ENCODE data around the gene DHRS7B. TPM values are rescaled to one million over a fixed set of nuclear protein-coding genes. Genes with fewer than 3 reads are reported as not detected.
"Not testable (repeated sequence)": the region's sequence is repeated elsewhere in the genome, so short reads cannot be mapped to it uniquely, and the experiment has no call there.

The DHRS7B gene
- total RNA-seq, 1 experiment from 2014 or later, result 14.6 TPM

- DNase-seq (ENCODE audit: extremely low read depth, low read depth), result no peak
Measured at GRCh38 chr17:21201874-21202273, 75.1 kb downstream of the DHRS7B start.

DNA sequence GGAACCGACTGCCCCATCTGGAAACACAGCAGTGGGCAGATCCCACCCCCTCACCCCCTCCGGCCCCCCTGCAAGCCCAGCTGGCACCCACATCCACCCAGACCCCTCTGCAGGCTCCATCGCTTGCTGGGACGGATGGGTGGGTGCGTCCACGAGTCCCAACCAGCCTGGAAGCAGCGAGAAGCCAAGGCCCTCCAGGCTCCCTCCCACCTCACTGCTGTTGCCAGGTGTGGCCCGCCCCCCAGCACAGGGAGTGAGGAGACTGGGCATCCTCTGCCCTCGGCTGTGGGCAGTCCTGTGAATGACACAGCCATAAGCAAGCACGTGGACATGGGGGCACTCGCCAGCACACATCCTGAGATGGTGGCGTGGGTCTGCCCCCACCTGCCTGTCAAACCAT is 75.7 kb downstream of the DHRS7B start:
- DNase-seq (ENCODE audit: extremely low read depth, low read depth), result no peak

GRCh38 chr17:21204935-21205334 is 78.2 kb downstream of the DHRS7B start:
- no peak for DNase-seq (ENCODE audit: extremely low read depth, low read depth)

GRCh38 chr17:21208352-21208751 is 81.6 kb downstream of the DHRS7B start:
- DNase-seq (ENCODE audit: extremely low read depth, low read depth), result no peak

GRCh38 chr17:21209511-21210175 is 82.9 kb downstream of the DHRS7B start:
- no peak for DNase-seq (ENCODE audit: extremely low read depth, low read depth)

GRCh38 chr17:21210411-21211076 is 83.8 kb downstream of the DHRS7B start:
- no peak for DNase-seq (ENCODE audit: extremely low read depth, low read depth)

- no peak for DNase-seq (ENCODE audit: extremely low read depth, low read depth)
Measured at GRCh38 chr17:21211825-21212479, 85.2 kb downstream of the DHRS7B start.

- no peak for DNase-seq (ENCODE audit: extremely low read depth, low read depth)
Measured at GRCh38 chr17:21212826-21213637, 86.3 kb downstream of the DHRS7B start.

DNA sequence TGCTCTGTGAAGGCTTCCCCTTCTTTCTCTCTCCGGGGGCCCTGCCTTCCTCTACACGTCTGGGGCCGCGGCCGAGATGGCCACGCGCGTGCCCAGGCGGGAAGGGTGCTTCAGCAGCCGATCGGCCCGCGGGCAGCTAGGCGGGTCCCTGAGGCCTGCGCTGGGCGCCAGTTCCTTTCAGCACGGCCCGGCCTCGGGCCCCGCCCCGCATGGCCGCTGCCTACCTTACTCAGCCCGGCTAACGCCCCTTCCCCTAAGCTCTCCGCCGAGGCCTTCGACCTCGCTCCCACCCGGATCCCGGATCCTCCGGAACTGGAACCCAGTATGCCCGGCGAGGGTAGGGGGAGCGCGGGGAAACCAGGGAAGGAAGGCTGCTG is 86.9 kb downstream of the DHRS7B start:
- no peak for DNase-seq (ENCODE audit: extremely low read depth, low read depth)

- DNase-seq (ENCODE audit: extremely low read depth, low read depth), result peak; percentile 92
Measured at GRCh38 chr17:21214015-21214776, 87.4 kb downstream of the DHRS7B start, which contains the start of gene TMEM11. TMEM11 (minus strand) TSS chr17:21214161; CDS start chr17:21214152, 9 bp downstream.

GRCh38 chr17:21214777-21215541 is 88.2 kb downstream of the DHRS7B start:
- DNase-seq (ENCODE audit: extremely low read depth, low read depth), result no peak

GRCh38 chr17:21215935-21216334 is 89.2 kb downstream of the DHRS7B start:
- DNase-seq (ENCODE audit: extremely low read depth, low read depth), result no peak

DNA sequence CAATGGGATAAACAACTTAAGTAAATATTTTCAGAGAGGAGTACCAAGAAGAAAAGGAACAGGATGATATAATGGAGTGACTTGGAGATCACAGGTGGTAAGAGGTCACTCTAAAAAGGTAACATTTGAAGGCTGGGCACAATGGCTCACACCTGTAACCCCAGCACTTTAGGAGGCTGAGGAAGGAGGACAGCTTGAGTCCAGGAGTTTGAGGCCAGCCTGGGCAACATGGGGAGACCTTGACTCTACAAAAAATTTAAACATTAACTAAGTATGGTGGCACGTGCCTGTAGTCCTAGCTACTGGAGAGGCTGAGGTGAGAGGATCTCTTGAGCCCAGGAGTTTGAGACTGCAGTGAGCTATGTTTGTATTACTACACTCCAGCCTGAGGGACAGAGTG is 90.6 kb downstream of the DHRS7B start:
- no peak for DNase-seq (ENCODE audit: extremely low read depth, low read depth)

DNA sequence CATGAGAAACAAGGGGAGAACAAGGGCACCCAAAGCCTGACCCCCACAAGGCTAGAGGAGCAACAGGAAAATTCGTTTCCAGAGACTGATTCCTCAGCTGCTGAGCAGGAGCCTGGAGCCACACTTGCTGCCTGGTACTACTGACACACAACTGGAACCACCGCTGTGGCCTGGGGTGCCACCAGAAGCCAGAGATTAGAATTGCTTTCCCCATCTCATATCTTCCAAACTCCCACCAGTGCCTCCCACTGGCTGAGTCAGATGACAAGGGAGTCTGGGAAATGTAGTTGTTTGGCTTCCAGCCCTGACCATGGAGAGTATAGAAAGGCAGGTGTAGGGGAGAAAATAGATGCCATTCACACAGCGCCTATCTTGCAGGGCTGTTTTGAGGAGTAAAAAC is 91.3 kb downstream of the DHRS7B start:
- no peak for DNase-seq (ENCODE audit: extremely low read depth, low read depth)

DNA sequence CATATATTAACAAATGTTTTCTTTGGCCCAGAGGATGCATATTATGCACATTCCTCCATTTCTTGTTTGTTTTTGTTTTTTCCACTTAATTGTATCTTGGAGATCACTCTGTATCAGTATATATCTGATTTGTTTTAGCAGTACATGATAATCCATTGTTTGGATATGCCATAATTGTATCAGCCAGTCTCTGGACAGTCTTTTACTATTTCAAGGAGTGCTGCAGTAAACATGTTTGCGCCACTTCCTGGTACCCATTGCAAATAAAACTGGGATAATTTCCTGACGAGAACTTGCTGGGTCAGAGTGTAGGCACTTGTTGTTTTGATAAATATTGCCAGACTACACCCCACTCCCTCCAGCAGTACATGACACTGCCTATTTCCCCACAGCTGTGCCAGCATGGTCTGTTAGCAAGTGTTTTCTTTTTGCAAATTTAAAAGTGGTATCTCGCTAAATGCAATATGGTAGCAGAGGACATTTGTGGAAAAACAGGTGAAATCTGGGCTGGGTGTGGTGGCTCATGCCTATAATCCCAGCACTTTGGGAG is 92.1 kb downstream of the DHRS7B start:
- DNase-seq (ENCODE audit: extremely low read depth, low read depth), result no peak

GRCh38 chr17:21223086-21223485 is 96.3 kb downstream of the DHRS7B start:
- DNase-seq (ENCODE audit: extremely low read depth, low read depth), result no peak

DNA sequence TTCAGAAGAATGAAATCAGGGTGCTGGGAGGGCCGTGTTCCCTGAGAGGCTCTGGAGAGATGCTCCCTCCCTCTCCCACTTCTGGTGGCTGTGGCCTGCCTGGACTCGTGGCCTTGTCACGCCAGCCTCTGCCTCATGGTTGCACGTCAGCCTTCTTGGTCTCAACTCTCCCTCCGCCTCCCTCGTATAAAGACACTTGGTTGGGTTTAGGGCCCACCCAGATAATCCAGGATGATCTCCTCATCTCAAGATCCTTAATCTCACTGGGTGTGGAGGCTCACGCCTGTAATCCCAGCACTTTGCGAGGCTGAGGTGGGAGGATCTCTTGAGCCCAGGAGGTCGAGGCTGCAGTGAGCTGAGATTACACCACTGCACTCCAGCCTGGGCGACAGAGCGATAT is 100.5 kb downstream of the DHRS7B start:
- not testable (repeated sequence) for DNase-seq (ENCODE audit: extremely low read depth, low read depth)

DNA sequence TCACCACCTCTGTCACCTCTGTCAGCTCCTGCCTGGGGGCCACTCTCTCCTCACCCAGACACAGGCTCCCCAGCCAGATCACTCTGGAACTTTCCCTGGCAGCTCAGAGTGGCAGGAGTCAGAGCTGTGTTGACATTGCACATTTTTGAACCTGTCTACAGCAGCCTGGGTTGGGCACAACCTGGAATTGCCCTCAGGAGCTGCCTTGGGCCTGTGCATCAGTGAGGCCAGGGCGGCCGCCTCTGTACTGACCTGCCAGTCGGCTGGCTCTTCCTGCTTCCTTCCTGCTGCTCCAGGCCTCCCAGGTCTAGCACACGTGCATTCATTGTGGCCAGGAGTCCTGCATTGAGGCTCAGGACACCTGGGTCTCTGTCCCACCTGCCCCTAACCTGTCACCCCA is 101.3 kb downstream of the DHRS7B start:
- no peak for DNase-seq (ENCODE audit: extremely low read depth, low read depth)

DNA sequence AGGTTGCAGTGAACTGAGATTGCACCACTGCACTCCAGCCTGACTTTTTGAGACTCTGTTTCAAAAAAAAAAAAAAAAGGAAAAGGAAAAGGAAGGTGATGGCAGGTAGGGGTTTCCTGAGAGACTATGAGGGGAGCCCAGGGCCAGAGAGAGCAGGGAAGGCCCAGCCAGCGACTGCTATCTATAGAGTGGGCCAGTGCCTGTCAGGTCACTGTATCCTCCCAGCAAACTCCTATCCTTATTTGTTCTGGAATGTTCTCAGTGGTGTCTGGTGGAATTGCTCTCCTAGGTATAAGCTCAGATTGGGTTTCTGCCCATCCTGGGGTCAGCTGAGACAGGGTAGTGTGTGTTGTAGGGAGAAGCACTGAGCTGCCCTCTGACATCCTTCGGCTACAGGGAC is 102.1 kb downstream of the DHRS7B start:
- no peak for DNase-seq (ENCODE audit: extremely low read depth, low read depth)
